COR-L47 (cell line): Measurements from ENCODE around the gene S100A1.

ENCODE experiments used
- DNase-seq: peaks from one replicate; lab custom pipeline; 2025; lab: John Stamatoyannopoulos, UW

The S100A1 gene

GRCh38 chr1:153610811-153611301, 17.4 kb upstream of the S100A1 start:
- DNase-seq, result no peak

- no peak for DNase-seq
Measured at GRCh38 chr1:153611356-153611755, 16.9 kb upstream of the S100A1 start.

DNA sequence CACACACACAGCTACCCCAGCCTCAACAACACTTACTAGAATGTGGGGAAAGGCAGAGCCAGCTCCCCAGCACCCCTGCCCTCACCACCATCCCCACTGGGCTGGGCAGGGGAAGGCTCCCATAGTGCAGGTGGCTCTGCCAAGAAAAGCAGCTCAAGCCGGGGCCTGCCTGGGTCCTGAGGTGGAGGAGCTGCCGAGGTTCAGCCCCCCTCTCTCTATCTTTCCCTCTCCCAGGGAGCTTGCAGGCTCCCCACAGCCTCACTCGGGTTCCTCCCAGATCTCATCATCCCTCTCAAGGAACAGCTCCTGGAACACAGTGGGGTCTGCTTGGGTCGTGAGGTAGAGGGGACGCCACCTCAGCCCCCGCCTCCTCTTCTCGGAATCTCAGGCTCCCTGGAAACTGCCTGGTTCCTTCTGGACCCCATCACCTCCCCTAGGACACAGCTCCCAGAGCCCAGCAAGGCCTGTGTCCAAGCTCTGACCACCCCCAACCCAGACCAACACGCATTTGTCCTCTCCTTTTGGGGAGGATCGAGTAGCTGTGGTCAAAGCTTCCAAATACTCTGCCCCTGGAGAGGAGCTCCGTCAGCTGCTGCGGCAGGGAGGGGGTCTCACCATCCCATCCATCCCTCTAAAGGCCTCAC, 16.0 kb upstream of the S100A1 start:
- DNase-seq, result no peak

- DNase-seq, result no peak
Measured at GRCh38 chr1:153612755-153613331, 15.4 kb upstream of the S100A1 start, which contains the start of gene S100A16. Gene S100A16 (minus strand): TSS chr1:153613137. CDS start chr1:153608151, 4,986 bp downstream.

DNA sequence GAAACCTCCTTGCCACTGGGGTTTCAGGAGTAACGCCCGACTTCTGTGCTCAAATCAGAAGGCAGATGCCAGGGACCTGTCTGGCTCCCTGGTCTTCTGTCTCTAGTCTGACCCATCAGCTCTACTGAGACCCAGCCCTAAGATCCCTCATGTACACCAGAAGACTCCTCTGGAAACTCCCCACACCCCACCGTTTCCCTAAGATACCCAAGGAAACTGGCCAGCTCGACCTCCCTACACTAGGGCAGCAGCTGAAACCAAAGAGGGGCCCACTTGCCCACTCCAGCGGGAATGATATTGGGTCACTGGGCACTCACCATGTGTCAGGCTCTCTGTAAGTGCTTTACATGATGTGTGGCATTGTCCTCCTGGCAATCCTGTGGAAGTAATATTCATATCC, 14.8 kb upstream of the S100A1 start:
- no peak for DNase-seq

DNA sequence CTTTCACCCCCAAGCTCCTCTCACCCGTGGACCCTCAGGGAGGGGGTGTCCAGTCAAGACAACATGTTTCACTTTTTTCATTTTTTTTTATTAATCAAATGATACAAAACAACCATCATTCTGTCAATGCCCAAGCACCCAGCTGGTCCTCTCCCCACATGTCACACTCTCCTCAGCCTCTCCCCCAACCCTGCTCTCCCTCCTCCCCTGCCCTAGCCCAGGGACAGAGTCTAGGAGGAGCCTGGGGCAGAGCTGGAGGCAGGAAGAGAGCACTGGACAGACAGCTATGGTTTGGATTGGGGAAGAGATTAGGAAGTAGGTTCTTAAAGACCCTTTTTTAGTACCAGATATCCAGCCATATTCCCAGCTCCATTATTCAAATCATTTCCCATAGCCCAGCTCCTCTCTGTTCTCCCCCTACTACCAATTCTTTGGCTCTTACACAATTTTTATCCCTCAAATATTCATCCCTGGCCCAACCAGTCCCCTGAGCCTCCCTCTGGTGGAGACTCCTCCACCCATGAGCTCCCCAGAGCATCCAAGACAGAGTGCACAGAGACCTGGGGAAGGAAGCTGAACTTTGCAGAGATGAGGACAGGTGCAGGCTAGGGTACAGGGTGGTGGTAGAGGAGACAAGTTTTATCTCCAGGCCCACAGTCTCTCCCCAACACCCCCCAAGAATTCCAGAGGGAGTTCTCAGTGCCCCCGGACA, 13.9 kb upstream of the S100A1 start:
- DNase-seq, result no peak

- DNase-seq, result no peak
Measured at GRCh38 chr1:153614906-153615305, 13.3 kb upstream of the S100A1 start.

GRCh38 chr1:153615406-153615805, 12.8 kb upstream of the S100A1 start:
- DNase-seq, result no peak

GRCh38 chr1:153616144-153616916, 11.9 kb upstream of the S100A1 start, which contains the start of gene S100A14:
Gene S100A14 (minus strand): TSS chr1:153616325. CDS start chr1:153615858, 467 bp downstream.
- DNase-seq, result peak; percentile 20

DNA sequence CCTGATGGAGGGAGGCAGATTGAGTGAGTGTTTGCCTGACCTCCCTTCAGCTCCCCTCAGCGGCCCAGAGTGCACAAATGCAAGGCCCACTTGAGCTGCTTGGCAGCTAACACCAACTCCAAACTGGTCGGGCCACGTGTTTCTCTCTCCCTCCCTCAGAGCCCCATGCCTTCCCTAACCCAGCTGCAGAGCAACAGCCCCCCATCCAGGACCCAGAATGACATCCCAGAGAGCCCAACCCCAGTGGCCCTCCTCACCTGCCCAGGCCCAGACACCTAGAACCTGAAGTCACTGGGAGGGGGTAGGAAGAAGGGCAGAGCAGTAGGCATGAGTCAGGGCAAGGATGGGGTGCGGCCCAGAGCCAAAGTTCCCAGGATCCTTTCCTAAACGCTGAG, 11.3 kb upstream of the S100A1 start:
- DNase-seq, result no peak

- peak; percentile 65 for DNase-seq
Measured at GRCh38 chr1:153617663-153618062, 10.6 kb upstream of the S100A1 start.

DNA sequence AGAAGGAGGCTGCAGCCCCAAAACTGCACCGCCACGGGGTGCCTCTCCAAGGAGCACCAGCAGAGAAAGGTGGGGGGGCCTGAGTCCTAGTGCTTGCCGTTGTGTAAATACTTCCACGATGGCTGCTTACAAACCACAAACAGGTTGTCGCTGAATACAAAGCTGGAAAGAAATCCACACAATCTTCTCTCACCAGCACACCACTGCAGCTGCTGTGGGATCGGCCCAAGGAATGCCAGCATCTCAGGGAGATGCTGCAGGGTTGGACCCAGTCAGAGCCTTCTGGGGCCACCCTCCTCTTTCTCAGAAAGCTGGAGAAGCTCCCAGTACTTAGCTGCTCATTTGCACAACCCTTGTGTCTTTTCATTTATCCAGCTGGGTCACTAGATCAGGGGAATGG, 9.1 kb upstream of the S100A1 start:
- DNase-seq, result no peak

- no peak for DNase-seq
Measured at GRCh38 chr1:153623101-153623500, 5.1 kb upstream of the S100A1 start.

- no peak for DNase-seq
Measured at GRCh38 chr1:153624965-153625611, 3.1 kb upstream of the S100A1 start.

DNA sequence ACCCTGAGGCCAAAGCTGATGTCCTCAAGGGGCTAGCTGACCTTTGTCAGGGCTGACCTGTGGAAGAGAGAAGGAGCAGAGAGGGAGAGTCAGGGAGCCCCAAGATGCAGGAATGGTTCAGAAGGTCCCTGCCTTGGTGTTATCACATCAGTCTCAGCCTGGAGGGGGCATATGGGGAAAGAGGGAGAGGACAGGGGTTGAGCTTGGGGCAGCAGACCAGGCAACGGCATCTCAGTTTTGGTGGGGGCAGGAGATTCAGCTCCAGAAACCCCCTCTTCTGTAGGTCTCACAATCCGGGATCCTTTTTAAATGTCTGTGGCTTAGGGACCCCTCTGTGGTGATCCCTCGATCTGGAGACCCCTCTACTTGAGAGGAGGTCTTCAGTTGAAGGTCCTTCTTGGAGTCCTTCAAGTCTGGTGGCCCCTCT, 1.7 kb upstream of the S100A1 start:
- DNase-seq, result no peak

GRCh38 chr1:153626904-153627714, 1.1 kb upstream of the S100A1 start, which contains the start of gene S100A13:
Gene S100A13 (minus strand): TSS chr1:153627505. CDS start chr1:153626472, 1,033 bp downstream.
- DNase-seq, result peak; percentile 70

- no peak for DNase-seq
Measured at GRCh38 chr1:153628638-153629342, 556 bp downstream of the S100A1 start.

DNA sequence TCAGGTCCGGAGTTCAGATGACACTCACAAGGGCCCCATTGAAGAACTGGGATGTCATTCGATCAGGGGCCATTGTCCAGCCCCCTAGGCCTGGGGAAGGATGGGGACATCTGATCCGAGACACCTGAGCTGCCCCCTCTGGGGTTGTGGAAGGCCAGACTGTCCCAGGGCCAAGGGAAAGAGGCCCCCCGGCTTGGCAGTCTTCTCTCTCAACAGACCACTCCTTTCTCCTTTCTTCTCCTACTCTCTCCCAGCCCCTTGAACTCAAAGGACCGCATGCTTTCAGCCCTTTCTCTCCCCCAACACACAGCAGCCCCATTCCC, 1.1 kb downstream of the S100A1 start:
- no peak for DNase-seq

GRCh38 chr1:153629971-153630370, 1.7 kb downstream of the S100A1 start:
- no peak for DNase-seq

GRCh38 chr1:153630384-153630783, 2.1 kb downstream of the S100A1 start:
- DNase-seq, result no peak
